GM19238 (cell line): ENCODE measurements around the gene FBXL17.

Source experiments
- DNase-seq: peaks from one replicate; pipeline ENCODE4 v3.0.0; 2011; ENCODE audit warnings: low spot score; ENCODE audit not compliant: insufficient read length

FBXL17 gene

DNA sequence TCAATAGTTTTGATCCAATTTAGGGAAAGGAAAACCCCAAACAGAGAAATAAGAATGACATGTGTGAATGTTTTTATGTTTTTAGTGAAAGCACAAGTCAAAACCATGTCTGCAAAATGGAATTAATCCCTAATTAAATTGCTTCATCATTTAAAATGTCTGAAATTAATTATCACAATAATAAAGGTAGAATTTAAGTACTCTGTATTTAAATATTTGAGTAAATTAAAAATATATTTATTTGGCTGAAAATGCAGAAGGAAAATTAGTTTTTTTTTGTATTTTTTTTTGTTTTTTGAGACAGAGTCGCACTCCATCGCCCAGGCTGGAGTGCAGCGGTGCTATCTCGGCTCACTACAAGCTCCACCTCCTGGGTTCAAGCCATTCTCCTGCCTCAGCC, 380.7 kb downstream of the FBXL17 start:
- DNase-seq = no peak

DNA sequence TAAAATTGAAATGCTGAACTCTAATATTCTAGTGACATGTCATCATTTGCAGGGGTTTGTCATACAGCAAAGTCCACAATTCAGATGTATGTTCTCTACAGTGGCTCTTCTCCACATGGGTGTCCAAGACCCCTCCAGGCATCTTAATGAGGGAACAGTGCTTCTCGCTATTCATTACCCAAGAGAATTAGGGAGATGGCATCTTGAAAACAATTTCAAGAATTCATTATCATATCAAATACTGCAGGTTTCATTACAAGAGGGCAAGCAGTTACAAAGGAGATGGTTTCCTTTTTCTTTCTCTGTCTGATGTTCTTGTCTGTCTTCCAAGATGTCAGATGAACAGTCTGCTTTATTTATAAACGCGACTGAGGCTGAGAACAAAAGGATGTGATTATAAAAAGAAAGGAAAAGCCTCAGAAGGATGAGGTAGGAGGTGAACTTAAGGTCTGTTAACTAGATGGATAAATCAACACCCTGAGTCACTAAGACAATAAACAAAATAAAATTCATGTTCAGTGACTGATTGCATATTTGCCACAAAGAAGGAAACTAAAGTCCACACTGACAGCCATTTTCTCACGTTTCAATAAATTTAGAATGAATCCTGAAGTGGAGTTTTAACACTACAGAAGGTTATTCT, 384.4 kb downstream of the FBXL17 start:
- DNase-seq = no peak

DNA sequence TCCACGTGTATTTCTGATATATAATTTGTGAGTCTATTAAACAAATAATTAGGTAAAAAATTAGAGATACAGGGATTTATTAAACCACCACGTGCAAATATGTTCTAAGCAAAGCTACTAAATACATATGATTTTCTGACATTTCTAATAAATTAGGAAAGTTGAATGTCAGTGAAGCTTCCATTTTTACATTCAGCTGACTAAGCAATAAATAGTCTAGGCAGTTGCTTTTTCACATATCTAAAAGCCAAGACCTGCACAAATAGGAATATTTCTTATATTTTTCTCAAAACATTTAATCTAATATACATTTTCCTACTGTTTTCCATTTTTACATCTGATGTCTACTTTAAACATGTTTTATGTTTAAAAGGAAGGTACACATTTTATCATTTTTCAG, 388.6 kb downstream of the FBXL17 start:
- DNase-seq = no peak

DNA sequence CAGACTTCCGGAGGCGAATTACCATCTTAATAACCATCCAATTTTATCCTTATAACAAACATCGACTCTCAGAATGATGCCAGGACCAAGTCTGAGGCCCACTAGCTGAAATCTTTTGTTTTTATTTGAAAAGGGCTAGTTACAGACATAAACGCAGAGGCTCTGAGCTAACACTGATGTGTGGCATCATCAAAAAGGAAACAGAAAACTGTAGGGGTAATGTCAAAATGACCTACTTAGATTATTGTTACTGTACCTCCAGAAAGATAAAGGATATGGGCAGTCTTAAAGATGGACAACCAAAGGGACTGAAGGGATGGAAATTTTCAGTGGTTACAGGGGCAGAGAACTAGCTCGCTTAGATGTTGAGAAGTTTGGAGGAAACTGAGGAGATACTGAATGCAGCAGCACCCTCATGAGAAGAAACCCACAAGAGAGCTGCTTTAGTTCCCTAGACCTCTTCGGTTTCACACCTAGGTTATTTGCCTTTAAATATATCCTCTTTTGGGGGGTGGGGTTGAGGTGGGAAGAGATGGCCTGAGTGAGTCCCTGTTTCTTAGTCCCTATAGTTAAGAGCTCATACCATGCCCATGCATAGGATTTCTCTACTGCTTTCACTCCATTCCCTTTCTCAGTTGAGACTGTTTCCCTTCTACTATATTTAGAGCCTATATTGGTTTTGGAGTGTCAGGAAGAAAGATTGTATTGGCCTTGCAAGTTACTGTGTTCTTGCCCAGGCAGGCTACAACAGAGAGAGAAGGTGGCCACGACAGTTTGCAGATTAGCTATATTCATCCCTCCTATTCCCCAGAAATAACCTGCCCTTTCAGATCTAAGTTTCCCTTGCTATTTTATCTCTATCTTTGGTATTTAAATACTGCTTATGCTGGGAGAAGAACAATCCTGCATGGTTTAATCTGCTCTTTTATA, 390.8 kb downstream of the FBXL17 start:
- DNase-seq = no peak

DNA sequence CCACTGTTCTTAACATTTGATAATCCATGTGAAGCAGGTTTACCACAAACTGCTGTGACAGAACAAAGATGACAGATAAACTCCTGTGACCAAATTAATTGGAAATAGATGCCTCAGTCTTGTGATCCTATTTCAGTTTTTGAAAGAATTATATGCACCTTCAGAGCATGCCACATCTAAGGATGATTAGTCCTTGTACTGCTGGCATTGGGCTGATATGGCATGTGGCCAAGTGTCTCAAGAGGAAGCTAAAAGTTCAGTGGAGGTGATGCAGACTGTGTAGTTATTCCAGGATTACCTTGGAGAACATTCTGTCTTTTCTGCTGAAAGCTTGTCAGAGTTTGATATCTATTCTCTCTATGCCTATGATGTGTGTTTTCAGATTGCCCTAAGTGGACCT, 396.8 kb downstream of the FBXL17 start:
- DNase-seq = no peak

DNA sequence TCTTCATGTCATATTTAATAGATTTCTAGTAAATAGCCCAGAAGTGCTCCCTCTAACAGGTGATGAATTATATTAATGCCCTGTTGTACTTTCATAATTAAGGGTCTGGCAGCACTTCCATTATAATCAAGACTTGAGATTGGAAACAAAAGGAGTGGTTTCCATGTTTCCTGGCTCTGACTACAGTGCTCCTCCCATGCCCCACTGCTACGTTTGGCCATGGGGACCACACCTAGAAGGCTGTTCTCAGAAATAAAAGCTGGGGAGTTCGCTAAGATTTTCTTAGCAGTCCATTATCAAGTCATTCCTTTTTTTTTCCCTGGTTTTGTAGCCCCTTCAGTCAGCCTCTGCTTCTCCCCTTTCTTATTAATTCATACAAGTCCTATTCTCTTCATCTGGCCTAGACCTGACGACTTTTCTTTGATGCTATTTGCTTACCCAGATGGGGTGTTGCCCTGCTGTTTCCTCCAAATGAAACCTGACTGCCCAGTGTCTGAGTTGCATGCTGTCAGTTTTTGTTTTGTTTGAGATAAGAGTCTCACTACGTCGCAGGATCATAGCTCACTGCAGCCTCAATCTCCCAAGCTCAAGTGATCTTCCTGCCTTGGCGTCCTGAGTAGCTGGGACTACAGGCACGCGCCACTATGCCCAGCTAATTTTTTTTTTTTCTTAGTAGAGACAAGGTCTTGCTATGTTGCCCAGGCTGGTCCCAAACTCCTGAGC, 399.0 kb downstream of the FBXL17 start:
- no peak for DNase-seq

DNA sequence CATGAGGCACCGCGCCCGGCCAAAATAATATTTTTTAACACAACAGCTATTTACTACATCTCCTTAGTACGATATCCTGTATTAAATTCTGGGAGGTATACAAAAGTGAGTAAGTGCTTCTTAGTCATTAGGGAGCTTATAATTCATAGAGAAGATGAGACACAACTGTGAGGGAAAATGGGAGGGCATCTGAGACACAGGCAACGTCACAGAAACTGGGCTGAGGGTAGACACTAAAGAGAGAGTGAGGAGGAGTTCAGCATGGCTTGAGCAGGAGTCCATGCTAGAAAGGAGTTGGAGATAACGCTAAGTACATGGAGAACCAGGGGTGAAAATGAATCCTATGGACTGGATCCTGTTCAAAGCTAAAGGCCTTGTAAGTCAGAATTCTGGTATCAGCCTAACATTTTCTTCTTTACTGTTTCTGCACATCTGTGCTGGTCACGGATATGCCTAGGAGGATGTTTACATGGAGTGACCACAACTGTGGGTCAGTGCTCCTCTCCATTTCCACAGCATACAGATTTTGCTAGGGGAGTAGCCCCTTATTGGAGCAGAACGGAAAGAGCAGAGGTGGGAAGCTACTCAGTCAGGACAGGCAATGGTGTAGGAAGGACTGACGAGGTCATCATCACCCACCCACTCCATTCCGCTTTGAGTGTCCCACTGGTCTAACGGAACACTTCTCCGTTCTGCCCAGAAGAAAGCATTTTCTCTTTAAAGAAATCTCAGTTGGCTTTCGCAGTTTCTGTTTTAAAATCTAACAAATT, 400.8 kb downstream of the FBXL17 start:
- no peak for DNase-seq

DNA sequence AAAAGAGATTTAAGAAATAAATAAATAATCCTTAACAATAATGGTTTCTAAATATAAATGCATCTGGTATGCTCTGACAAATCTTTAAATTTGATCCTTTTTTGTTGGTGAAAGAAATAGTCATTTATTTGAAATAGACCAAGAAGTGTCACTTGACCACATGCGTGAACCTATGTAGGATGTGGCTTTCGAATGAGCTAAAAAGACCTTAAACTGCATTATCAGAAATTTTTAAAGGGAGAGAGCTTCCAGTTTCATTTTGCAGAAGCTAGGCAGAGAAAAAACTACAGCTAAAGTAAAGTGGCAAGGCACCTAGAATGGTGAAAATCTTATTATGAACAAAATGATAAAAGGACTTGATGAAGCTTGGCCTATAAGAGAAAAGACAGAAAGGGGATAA, 402.0 kb downstream of the FBXL17 start:
- no peak for DNase-seq

DNA sequence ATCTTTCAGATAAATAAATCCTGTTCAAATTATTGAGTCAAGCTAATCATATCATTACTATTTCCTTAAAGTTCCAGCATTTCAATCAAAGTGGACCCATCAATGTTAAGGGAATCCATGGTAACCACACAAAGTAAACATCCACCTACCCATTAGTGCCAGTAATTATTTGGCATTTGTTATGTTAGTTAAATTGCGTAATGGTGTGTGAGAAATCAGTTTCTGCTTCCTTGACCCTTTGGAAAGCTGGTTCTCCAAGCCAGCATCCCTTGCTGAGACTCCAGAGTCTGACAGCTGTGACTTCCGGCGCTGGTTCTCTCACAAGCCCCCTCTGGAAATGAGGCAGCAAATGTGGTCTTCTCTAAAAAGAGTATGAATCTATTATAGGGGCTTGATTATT, 402.6 kb downstream of the FBXL17 start:
- DNase-seq = no peak

DNA sequence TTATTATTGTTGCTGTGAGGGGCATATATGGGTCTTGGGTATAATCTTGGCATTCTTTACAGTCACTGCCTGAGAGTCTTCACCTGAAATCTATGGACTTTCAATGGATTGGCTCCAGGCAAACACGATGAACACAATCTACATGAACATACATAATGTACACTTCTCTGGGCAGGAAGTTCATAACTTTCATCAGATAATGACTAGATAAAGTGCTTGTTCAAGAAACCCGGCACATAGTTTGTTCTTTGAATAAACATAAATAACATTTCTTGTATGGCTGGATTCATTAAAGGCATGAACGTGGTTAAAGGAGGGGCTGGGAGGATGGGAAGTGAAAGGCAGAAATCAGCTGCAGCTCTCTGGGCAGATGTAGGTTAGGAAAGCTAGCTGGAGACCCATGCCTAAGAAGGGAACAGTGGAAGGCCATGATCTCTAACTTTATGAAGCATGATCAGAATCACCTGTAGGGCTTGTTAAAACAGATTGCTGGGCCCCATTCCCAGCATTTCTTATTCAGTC, 404.3 kb downstream of the FBXL17 start:
- DNase-seq = no peak

DNA sequence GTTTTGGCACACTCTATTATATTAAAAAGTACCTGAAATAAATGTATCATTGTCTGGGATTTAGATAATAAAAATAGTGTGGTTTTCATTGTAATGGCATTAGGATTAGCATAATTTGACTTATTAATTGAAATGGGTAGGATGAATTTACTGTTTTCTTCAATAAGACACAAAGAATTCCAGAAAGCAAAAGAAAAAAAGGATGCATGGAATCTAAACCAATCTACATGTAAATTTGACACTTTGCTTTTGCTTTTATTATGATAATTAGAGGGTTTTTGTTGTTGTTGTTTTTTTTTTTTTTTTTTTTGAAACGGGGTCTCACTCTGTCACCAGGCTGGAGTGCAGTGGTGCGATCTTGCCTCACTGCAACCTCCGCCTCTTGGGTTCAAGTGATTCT, 406.3 kb downstream of the FBXL17 start:
- no peak for DNase-seq

DNA sequence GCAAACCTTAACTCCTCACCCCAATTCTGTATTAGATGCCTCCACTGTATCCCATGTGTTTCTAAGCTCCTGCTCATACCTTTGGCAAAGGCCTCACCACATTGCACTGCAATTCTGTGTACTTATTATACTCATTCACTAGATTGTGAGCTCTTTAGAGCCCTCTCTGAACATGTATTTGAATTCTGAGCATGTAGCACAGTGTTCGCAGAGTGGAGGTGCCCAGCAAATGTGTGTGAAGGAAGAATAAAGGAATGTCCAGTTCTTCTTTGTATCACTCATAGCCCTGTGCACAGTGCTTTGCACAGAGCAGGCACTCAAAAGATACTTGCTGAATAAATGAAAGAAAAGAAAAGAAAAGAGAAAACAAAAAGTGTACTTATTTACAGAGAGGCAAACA, 410.1 kb downstream of the FBXL17 start:
- DNase-seq = no peak

DNA sequence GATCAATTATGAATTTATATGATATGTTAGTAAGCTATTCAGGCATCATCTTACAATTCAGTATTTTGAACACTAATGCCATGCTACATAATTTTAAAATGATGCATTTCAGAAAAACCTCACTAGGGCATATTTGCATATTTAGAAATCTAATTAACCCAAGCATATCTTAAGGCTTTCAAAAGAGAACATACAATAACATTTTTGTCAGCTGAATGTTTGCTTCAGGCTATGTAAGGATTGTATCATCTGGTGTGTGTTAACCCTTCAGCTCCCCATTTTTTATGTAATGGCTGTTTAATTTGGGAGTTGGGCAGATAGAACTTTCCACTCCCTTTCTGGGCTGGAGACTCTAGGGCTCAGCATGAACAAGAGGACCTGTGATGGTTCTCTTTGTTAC, 412.1 kb downstream of the FBXL17 start:
- DNase-seq = no peak

DNA sequence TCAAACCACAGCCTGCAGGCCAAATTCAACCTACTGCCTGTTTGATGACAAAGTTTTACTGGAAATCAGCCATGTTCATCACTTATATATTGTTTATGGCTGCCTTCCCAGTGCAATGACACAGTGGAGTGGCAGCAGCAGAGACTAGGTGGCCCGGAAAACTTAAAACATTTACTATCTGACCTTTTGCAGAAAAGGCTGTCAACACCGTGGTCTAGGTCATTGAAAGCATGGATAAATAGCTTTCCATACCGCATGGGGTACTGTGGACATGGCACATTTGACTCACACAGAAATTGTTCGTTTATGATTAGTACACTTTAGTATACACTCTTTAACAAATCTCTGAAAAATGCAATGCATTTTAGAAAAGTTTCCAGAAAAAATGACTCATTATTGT, 412.9 kb downstream of the FBXL17 start:
- DNase-seq = no peak

DNA sequence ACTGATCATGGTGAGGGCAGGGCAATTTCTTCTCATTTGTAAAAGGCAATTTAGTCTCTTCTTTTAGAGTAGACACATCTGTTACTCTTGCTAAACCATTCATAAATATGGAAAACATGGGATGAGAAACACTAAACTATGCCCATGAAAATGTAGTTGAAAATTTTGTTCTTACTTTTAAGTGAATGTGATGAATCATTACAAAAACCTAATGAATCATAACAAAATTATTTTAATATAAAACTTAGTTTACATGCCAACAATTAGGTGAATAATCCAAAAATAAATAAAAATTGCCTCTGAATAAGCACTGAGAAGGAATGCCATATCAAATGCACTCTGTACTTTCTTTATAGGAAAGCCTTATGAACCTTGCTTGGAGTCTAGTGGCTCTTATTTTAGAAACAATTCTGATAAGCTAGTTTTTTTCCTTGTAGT, 413.5 kb downstream of the FBXL17 start:
- no peak for DNase-seq

DNA sequence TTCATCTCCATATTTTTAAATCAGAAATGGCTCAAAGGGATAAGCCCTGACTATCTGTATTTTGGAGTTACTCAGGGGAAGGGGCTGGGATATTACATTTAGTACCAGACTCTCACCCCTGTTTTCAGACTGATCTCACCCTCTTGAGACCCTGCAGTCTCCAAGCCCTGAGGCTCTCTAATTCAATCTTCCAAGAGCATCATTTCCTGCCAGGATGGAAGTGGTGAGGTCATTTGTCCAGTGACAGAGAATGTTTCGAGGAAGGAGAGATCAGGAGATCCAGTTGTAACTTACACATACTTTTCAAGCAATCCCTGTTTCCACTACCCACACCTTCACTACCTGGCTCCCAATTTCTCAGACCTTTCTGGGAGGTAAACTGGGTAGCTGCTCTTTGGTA, 415.7 kb downstream of the FBXL17 start:
- DNase-seq = no peak

DNA sequence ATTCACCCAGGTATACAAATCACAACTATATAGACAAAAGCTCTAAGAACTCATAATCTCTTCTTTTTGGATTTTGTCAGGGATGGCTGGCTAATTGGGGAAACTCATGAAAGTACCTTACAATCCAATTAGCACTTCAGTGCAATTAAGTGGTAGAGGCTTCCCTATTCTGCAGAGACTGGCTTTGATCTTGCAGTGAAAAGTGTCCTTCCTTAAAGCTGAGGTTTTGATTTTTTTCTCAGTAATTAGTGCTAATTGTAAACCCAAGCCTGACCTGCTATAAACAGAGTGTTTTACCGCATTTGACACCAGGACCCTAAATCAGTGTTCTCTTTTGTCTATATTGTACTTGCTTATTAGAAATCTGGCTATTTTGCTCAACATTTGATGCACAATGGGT, 417.2 kb downstream of the FBXL17 start:
- no peak for DNase-seq

DNA sequence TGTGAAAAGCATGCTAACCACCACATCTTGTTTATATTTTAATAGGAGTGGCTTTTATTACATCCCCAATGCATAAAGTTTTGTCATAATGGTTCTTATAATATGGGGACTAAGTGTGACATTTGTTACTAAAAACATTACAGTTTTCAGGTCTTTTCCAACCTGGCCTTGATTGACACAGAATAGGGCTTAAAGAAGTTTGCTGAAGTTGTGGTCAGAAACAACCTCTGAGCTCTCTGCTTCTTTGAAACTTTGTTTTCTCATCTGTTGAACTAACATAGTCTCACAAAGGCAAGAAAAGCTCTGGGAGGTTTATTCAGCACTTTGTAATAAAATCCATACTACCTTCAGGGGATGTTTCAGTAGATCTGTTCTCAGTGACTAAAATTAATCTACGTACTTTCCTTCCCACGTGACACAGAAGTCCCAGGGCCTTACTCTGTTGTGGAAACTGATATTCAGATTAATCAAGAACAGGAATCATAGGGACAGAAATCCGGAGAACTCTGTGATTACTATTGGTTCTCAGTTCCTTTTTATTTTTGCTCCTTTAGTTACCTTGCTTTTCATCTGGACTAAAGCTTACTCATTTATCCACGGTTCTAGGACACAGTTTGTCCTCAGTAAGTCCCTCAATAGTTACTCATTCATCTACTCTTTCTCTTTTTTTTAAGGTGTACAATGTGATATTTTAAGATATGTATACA, 422.2 kb downstream of the FBXL17 start:
- no peak for DNase-seq

DNA sequence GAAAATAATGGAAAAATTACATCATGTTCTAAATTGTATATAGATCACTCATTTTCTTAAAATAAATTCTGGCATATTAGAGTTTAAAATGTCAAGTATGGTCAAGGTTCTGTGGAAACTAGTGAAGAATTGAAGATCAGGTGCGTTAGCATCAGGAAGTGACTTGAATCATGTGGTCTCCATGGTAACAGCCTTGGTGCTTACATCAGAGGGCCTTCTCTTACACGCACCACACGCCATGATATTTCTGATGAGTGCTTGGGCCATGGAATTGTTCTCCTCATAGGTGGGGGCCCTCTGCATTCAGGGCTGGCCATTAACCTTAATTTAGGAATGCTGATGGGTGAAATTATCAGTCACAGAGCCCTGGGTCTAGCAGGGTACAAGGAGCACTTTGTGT, 423.0 kb downstream of the FBXL17 start:
- DNase-seq = no peak

DNA sequence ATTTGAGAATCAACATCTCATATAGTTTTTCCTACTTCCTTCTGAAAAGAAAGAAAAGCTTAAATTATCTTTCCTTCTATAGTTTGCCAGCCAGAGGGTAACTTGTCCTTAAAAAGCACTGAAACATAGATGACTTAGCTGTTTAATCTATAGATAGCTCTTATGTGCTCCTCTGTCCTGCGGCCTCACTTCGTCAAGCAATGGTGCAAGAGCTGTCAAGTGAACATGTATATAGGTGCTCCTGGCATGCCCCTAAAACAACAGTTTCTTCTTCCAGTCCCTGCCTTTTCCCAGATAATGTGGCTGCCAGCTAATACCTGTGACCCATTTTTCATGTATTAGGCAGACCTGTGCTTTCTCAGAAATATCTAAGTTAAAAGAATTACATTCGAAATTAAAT, 423.5 kb downstream of the FBXL17 start:
- no peak for DNase-seq

DNA sequence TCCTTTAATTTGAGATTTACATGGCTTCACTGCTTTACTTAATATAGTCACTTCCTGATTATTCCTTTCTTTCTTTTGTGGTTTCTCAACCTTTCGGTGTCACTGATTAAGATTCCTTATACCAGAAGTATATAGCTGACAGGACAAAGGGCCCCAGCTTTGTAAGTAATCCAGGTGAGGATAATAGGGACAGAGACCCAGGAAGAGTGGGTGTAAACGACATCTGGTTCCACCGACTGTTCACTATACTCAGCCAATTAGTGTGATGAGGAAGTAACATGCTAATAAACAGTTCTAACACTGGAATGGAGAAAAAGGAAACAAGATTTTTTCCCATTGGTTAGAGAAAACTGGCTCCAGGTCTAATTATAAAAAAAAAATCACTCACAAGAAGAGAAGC, 424.8 kb downstream of the FBXL17 start:
- DNase-seq = no peak
